B cell (primary cell): ENCODE data around the gene RDH5.

Source experiments
- EZH2 ChIP-seq: IDR thresholded peaks from 2 replicates; pipeline ENCODE4 v1.6.1; 2012; ENCODE audit warnings: borderline replicate concordance, low read depth, mild to moderate bottlenecking, moderate library complexity, low read length; ENCODE audit not compliant: insufficient read depth, poor library complexity, severe bottlenecking
- TF ChIP-seq, protein P1 (sequence below): fragments of 200-600 bp; IDR thresholded peaks from one replicate; pipeline ENCODE4 v1.8.0; 2022; ENCODE audit warnings: antibody characterized with exemption, mild to moderate bottlenecking

DNA sequence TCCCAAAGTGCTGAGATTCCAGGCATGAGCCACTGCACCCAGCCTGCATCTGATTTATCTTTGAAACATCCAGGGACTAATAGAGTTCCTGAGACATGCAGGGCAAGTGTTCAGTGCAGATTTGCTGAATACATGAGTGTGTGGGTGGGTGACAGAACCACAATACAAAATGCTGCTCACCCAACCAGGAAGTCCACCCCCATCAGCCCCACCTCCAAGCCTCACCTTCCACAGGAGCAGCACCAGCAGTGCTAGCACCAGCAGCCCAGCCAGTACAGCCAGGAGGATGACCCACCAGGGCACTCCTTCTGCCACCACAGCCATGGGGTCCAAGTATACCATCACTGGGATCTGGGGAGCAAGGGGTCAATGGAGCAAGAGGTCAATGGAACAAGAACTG, 32.4 kb upstream of the RDH5 start:
- TF ChIP-seq, protein P1, sequence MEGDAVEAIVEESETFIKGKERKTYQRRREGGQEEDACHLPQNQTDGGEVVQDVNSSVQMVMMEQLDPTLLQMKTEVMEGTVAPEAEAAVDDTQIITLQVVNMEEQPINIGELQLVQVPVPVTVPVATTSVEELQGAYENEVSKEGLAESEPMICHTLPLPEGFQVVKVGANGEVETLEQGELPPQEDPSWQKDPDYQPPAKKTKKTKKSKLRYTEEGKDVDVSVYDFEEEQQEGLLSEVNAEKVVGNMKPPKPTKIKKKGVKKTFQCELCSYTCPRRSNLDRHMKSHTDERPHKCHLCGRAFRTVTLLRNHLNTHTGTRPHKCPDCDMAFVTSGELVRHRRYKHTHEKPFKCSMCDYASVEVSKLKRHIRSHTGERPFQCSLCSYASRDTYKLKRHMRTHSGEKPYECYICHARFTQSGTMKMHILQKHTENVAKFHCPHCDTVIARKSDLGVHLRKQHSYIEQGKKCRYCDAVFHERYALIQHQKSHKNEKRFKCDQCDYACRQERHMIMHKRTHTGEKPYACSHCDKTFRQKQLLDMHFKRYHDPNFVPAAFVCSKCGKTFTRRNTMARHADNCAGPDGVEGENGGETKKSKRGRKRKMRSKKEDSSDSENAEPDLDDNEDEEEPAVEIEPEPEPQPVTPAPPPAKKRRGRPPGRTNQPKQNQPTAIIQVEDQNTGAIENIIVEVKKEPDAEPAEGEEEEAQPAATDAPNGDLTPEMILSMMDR = no peak
- TF ChIP-seq EZH2 = no peak
